ENCODE measurements around the gene CD70.
A peak's percentile ranks its signal among the peaks of the same experiment; 100 is the strongest.
"Not testable (repeated sequence)": the region's sequence is repeated elsewhere in the genome, so short reads cannot be mapped to it uniquely, and the experiment has no call there.

The CD70 gene

GRCh38 chr19:6597471-6598253, 6.7 kb upstream of the CD70 start:
- DNase-seq, result not testable (repeated sequence)

- DNase-seq, result no peak
These were observed 5.7 kb upstream of the CD70 start for GRCh38 chr19:6596621-6597020.

DNA sequence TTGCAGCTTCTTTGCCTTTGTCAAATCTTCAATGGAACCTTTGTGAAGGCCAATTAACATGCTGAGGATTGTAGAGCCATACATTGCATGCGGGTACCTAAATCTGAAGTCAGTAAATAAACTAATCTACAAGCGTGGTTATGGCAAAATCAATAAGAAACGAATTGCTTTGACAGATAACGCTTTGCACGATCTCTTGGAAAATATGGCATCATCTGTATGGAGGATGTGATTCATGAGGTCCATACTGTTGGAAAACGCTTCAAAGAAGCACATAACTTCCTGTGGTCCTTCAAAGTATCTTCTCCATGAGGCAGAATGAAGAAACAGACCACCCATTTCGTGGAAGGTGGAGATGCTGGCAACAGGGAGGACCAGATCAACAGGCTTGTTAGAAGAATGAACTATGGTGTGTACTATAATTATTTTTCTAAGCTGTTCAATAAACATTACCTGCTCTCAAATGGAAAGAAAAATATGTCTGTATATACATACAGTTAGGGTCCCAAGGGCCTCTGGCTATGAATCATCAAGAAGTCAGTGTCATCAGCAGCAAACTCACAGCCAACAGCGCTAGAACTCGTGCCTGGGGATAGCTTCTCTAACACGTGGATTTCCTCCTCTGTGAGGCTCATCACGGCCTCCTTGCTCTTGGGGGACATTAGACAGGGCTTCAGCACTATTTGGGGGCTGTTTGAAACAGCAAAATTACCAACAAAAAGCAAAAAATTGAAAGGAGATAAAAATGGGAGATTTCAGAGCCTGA, 2.9 kb upstream of the CD70 start:
- DNase-seq, result no peak

GRCh38 chr19:6590258-6590826, 608 bp downstream of the CD70 start:
- DNase-seq, result no peak

- no peak for DNase-seq
These were observed 1.2 kb downstream of the CD70 start for GRCh38 chr19:6589711-6590257.

DNA sequence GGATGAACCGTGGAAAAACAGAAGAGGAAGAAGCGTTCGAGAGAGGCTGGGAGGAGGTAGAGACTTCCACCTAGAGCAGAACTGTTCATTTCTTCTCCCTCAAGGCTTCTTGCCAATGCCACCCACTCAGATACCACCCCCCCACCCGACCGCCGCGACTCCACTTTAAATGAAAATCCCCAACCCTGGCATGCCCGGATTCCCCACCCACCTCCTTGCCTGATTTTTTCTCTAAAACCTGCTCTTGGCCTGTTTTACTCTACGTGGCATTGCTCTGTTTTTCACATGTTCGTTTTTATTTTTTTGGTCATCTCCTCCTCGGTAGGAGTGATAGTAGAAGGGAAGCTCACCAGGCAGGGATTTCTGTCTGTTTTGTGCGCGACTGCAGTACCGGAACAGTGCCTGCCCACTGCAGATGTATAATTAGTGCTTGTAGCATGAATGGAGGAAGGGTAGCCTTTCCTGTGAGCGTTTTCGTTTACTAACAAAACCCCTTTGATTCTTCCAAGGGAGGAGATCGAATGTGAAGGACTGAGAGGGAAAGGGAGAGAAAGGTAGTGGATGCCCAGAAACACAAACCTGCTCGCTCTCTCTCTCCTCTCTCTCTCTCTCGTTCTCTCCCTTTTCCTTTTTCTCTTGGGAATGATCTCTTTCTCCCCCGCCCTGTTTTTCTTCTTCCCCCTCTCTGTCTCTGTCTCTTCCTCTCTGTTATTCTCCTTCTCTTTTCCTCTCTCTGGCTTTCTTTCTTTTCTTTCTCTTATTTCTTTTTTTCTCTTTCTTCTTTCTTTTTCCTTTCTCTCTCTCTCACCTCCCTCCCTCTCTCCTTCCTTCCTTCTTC, 2.2 kb downstream of the CD70 start:
- peak; percentile 22 for DNase-seq

DNA sequence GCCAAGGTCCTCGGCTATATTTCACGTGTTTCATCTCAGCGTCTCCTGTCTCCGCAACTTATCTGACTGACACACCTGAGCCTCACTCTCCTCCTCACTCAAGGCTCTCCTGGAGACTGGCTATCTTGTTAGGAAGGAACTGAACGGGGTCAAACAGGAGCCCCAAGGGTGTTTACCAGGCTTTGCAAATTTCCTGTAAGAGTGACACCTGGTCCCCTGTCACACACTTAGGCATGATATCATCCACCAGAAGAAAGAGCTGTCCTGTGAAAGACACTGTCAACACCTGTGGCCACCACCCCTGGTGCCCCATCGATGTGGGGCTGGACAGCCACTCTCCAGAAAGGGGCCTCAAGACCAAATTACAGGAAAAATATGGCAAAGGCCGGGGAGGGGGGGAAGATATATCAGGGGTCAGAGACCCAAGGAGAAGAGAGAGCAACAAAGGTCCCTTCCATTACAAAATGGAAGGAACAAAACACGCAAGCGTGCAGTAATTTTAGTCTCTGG, 2.9 kb downstream of the CD70 start:
- DNase-seq, result no peak

DNA sequence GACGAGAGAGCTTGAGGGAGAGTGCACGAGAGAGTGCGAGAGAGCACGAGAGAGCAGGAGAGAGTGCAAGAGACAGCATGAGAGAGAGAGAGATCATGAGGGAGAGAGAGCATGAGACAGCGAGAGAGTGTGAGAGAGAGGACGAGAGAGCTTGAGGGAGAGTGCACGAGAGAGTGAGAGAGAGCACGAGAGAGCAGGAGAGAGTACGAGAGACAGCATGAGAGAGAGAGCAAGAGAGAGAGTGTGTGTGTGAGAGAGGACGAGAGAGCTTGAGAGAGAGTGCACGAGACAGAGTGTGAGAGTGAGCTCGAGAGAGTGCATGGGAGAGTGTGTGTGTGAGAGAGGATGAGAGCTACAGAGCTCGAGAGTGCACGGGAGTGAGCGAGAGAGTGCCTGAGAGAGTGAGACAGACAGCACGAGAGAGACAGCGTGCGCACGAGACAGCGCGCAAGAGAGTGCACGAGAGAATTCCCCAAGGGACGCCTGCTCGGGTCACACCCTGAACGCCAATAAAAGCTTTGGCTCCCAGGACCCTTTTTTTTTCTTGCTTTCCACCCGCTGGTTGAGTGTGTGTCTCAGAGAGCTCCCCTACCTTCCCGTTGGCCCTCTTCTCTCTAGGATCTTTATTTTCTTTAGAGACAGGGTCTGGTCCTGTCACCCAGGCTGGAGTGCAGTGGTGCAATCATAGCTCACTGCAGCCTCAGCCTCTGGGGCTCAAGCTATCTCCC, 3.7 kb downstream of the CD70 start:
- DNase-seq, result no peak

- DNase-seq, result no peak
These were observed 4.2 kb downstream of the CD70 start for GRCh38 chr19:6586726-6587092.

GRCh38 chr19:6586056-6586455, 4.9 kb downstream of the CD70 start:
- no peak for DNase-seq

DNA sequence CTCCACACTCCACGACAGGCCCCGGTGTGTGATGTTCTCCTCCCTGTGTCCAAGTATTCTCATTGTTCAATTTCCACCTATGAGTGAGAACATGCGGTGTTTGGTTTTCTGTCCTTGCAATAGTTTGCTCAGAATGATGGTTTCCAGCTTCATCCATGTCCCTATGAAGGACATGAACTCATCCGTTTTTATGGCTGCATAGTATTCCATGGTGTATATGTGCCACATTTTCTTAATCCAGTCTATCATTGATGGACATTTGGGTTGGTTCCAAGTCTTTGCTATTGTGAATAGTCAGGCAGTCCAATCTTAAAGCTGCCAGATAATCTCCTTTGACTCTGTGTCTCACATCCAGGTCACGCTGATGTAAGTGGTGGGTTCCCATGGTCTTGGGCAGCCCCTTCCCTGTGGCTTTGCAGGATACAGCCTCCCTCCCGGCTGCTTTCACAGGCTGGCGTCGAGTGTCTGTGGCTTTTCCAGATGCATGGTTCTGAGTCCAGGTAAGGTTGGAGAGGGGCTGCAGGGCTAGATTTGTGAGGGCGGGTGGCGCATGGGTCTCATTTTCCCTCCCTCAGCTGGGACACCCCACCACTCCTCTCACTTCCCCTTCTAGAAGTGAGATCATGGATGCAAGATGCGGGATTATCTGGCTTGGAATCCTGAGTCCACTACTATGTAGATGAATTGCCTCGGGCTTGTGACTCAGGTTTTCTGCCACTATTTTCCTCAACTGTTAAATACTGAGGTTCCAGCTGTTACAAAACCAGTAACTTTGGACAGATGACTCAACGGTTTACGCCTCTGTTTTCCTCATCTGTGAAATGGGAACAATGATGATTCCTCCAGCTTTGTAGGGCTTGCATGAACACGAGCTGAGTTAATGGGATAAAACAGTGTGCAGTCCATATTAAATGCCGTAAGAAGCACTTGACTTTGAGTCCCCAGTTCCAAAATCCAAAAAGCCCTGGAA, 8.2 kb downstream of the CD70 start:
- not testable (repeated sequence) for DNase-seq

- DNase-seq, result no peak
These were observed 10.6 kb downstream of the CD70 start for GRCh38 chr19:6580313-6580712.

GRCh38 chr19:6579450-6580178, 11.3 kb downstream of the CD70 start:
- no peak for DNase-seq

DNA sequence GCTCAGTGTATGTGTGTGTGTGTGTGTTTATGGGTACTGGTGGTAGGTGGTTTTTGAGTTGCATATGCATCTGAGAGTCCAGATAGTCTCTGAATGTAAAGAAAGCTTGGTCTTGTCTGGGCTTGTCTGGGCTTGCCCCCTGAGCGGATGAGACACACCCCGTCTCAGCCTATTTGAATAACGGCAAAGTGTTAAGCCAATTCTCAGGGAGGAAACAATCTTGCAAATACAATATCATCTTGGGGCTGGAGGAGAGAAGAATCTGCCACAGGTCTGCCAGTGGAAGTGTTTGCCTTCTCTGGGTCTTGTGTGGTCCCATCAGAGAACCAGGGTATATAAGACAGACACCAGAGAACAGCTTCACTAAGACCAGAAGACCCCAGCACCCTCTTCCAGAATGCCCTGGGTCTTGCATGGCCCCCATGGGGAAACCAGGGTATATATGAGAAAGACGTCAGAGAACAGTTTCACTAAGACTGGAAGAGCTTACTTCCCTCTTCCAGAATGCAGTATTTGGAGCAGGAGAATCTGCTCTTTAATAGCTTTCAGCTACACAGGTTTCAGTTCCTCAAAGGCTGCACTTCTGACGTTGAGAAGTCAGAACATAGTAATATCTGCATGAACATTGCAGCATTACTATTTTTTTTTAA, 13.3 kb downstream of the CD70 start:
- DNase-seq, result no peak

DNA sequence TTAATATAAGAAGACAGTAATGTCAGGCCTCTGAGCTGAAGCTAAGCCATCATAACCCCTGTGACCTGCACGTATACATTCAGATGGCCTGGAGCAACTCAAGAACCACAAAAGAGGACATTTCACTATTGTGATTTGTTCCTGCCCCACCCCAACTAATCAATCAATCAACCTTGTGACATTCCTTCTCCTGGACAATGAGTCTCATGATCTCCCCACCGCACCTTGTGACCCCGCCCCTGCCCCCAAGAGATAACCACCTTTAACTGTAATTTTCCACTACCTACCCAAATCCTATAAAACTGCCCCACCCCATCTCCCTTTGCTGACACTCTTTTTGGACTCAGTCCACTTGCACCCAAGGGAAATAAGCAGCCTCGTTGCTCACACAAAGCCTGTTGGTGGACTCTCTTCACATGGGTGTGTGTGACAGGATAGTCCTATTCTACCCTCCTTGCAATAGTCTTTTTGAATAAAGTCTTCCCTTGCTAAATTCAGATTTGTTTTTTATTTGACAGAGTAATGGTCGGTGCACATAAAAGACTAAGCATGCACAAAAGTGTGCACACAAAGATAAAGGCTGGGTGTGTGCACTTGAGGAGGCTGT, 14.0 kb downstream of the CD70 start:
- DNase-seq, result no peak

GRCh38 chr19:6573350-6573749, 17.6 kb downstream of the CD70 start:
- DNase-seq, result no peak

- no peak for DNase-seq
These were observed 18.7 kb downstream of the CD70 start for GRCh38 chr19:6572217-6572616.

DNA sequence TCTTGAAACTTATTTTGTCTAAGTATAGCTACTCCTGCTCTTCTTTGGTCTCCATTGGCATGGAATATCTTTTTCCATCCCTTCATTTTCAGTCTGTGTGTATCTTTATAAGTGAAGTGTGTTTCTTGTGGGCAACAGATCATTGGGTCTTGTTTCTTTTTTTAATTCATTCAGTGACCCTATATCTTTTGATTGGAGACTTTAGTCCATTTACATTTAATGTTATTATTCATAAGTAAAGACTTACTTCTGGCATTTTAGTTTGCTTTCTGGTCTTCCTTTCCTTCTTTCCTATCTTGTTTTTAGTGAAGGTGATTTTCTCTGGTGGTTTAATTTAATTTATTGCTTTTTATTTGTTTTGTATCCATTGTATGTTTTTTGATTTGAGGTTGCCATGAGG, 19.8 kb downstream of the CD70 start:
- DNase-seq, result no peak

DNA sequence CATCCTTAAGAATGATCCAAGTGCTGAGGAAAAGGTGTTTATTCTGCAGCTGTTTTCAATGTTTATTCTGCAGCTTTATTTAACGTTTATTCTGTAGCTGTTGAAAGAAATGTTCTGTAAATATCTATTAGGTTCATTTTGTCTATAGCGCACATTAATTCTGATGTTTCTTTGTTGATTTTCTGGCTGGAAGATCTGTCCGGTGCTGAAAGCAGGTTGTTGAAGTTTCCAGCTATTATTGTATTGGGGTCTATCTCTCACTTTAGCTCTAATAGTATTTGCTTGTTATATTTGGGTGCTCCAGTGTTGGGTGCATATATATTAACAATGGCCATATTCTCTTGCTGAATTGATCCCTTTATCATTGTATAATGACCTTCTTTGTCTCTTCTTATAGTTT, 20.2 kb downstream of the CD70 start:
- DNase-seq, result no peak
